Measurements from ENCODE around the gene PPP1R13B. TPM values are rescaled to one million over a fixed set of nuclear protein-coding genes. Genes with fewer than 3 reads are reported as not detected.

The PPP1R13B gene
- total RNA-seq, 2 donors from 2014 or later: 18.2 to 22.6 TPM

- Mint-ChIP-seq H3K27me3 (no peaks in the 10 kb centered on the region), H3K27ac (no peak overlapping the region), H3K4me3 (no peak overlapping the region), H3K4me1 (no peaks in the 10 kb centered on the region), H3K36me3 (ENCODE audit: low read depth) (no peaks in the 10 kb centered on the region)
- no peaks in the 10 kb centered on the region for H3K9me3 ChIP-seq (ENCODE audit: control insufficient read depth, low read length, poor library complexity, severe bottlenecking)
- ATAC-seq (no peak), DNase-seq (no peak)
Measured at GRCh38 chr14:103735439-103735814, 111.9 kb downstream of the PPP1R13B start.

GRCh38 chr14:103735022-103735421 is 112.4 kb downstream of the PPP1R13B start:
- no peak for DNase-seq
- Mint-ChIP-seq H3K27me3 (no peaks in the 10 kb centered on the region), H3K36me3 (ENCODE audit: low read depth) (no peaks in the 10 kb centered on the region), H3K4me3 (no peak overlapping the region), H3K27ac (no peak overlapping the region), H3K4me1 (no peaks in the 10 kb centered on the region)
- no peaks in the 10 kb centered on the region for H3K9me3 ChIP-seq (ENCODE audit: control insufficient read depth, low read length, poor library complexity, severe bottlenecking)
- no peak for ATAC-seq

GRCh38 chr14:103734081-103734888 is 113.1 kb downstream of the PPP1R13B start:
- ATAC-seq: no peak
- Mint-ChIP-seq H3K36me3 (ENCODE audit: low read depth) (no peaks in the 10 kb centered on the region), H3K27ac (no peak overlapping the region), H3K4me1 (no peaks in the 10 kb centered on the region), H3K4me3 (no peak overlapping the region), H3K27me3 (no peaks in the 10 kb centered on the region)
- H3K9me3 ChIP-seq (ENCODE audit: control insufficient read depth, low read length, poor library complexity, severe bottlenecking): no peaks in the 10 kb centered on the region
- DNase-seq: no peak

DNA sequence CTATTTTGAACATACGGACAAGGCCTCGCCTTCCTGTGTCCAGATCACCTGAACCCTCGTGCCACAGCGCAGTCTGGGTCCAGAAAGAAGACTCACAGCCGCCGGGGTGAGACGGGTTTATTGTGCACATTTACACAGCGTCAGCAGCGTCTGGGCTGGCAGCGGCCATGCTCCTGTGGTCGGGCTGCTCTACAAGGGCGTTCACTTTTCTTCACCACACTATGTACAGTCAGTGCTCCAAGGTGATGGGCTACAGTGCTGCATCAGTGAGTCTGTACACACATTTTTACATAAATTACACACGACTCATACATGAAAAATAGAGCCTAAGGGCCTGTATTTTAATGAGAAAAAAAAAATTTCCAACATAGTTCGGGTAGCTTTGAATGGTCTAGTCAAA is 113.7 kb downstream of the PPP1R13B start:
- Mint-ChIP-seq H3K4me1 (no peaks in the 10 kb centered on the region), H3K4me3 (no peak overlapping the region), H3K27ac (no peak overlapping the region), H3K27me3 (no peaks in the 10 kb centered on the region), H3K36me3 (ENCODE audit: low read depth) (no peaks in the 10 kb centered on the region)
- ATAC-seq (no peak), DNase-seq (no peak)
- H3K9me3 ChIP-seq (ENCODE audit: control insufficient read depth, low read length, poor library complexity, severe bottlenecking): no peaks in the 10 kb centered on the region

DNA sequence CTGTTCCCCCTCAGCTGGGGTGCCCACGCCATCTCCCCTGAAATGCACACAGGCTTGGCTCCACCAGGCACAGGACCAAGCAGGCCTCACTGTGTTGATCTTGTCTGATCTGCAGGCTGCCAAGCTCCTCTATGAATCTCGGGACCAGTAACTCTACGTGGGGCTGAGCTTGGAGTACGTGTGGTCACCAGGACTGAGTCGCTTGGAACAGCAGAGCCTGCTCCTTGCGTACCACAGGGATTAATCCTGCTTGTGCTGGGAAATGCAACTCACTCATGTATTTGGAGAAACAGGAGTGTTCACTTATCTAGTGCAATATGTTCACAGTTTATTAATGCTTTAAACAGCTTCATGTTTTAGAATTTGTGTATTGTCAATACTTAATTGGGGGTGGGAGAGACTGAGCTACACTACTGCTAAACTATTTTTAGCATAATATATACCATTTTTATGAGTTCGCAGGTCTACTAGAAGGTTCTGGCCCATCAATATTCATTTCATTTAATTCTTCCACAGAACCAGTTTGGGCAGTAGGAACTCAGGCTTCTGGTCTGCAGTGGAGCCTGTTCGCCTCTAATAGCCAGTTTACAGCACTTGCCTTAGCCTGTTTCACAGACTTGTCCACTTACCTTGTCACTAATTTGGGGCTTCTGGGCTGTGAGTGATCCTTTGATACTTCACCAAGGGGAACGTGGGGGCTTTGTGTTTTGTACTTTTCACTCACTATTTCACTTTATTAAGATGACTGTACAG is 114.3 kb downstream of the PPP1R13B start:
- Mint-ChIP-seq H3K4me3 (no peak overlapping the region), H3K27ac (no peak overlapping the region), H3K4me1 (no peaks in the 10 kb centered on the region), H3K27me3 (no peaks in the 10 kb centered on the region), H3K36me3 (ENCODE audit: low read depth) (no peaks in the 10 kb centered on the region)
- no peak for DNase-seq
- no peak for ATAC-seq
- H3K9me3 ChIP-seq (ENCODE audit: control insufficient read depth, low read length, poor library complexity, severe bottlenecking): no peaks in the 10 kb centered on the region

GRCh38 chr14:103731916-103732867 is 115.2 kb downstream of the PPP1R13B start:
- ATAC-seq (no peak), DNase-seq (no peak)
- H3K9me3 ChIP-seq (ENCODE audit: control insufficient read depth, low read length, poor library complexity, severe bottlenecking): no peaks in the 10 kb centered on the region
- Mint-ChIP-seq H3K27ac (no peak overlapping the region), H3K27me3 (no peaks in the 10 kb centered on the region), H3K4me3 (no peak overlapping the region), H3K4me1 (no peaks in the 10 kb centered on the region), H3K36me3 (ENCODE audit: low read depth) (no peaks in the 10 kb centered on the region)

DNA sequence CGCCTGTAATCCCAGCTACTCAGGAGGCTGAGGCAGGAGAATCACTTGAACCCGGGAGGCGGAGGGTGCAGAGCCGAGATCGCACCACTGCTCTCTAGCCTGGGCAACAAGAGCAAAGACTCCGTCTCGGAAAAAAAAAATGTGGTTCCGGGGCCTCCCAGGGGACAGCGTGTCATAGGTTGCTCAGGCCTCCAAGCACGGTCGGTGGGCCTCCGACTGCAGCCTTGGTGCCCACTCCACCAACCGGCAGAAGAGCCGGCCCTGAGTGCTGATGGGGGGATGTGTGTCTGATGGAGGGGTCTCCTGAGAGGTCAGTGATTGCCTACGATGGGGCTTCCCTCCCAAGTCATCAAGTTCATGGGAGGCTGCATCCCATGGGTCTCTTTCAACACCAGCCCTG is 115.9 kb downstream of the PPP1R13B start:
- no peaks in the 10 kb centered on the region for H3K4me1 Mint-ChIP-seq
- H3K4me3 Mint-ChIP-seq: no peak overlapping the region
- H3K27ac Mint-ChIP-seq: no peak overlapping the region

GRCh38 chr14:103730490-103731035 is 116.8 kb downstream of the PPP1R13B start:
- Mint-ChIP-seq H3K27me3 (no peaks in the 10 kb centered on the region), H3K4me1 (no peaks in the 10 kb centered on the region), H3K27ac (no peak overlapping the region), H3K36me3 (ENCODE audit: low read depth) (no peaks in the 10 kb centered on the region), H3K4me3 (no peak overlapping the region)
- no peaks in the 10 kb centered on the region for H3K9me3 ChIP-seq (ENCODE audit: control insufficient read depth, low read length, poor library complexity, severe bottlenecking)
- DNase-seq (no peak), ATAC-seq (no peak)

More for the DNA sequence above, 115.9 kb downstream of the PPP1R13B start:
- Mint-ChIP-seq H3K36me3 (ENCODE audit: low read depth) (no peaks in the 10 kb centered on the region), H3K27me3 (no peaks in the 10 kb centered on the region)
- ATAC-seq (no peak), DNase-seq (no peak)
- no peaks in the 10 kb centered on the region for H3K9me3 ChIP-seq (ENCODE audit: control insufficient read depth, low read length, poor library complexity, severe bottlenecking)

- no peak overlapping the region for H3K4me3 Mint-ChIP-seq
- H3K4me1 Mint-ChIP-seq: no peaks in the 10 kb centered on the region
- H3K27ac Mint-ChIP-seq: no peak overlapping the region
- H3K36me3 Mint-ChIP-seq (ENCODE audit: low read depth): no peaks in the 10 kb centered on the region
- no peaks in the 10 kb centered on the region for H3K9me3 ChIP-seq (ENCODE audit: control insufficient read depth, low read length, poor library complexity, severe bottlenecking)
- H3K27me3 Mint-ChIP-seq: no peaks in the 10 kb centered on the region
- ATAC-seq (no peak), DNase-seq (no peak)
Measured at GRCh38 chr14:103729496-103730448, 117.6 kb downstream of the PPP1R13B start.

DNA sequence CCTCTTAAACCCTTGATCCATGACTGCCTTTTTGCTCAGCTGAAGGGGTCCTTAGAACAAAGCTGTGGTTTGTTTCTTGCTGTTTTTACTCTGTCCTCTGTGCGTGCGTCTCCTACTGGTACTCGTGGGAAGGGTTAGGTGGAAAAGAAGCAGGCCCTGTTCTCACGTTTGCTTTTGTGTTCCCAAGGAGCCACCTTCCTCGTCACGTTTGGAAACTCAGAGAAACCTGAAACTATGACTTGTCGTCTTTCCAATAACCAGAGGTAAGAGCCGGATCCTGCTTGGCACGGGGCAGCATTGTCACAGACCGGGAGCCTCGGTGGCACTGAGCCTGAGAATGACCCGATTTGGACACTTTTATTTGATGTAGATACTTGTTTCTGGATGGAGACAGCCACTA is 118.7 kb downstream of the PPP1R13B start:
- no peak for DNase-seq
- Mint-ChIP-seq H3K36me3 (ENCODE audit: low read depth) (no peaks in the 10 kb centered on the region), H3K27me3 (no peaks in the 10 kb centered on the region), H3K4me3 (no peak overlapping the region), H3K27ac (no peak overlapping the region), H3K4me1 (no peaks in the 10 kb centered on the region)
- H3K9me3 ChIP-seq (ENCODE audit: control insufficient read depth, low read length, poor library complexity, severe bottlenecking): no peaks in the 10 kb centered on the region
- ATAC-seq: no peak

DNA sequence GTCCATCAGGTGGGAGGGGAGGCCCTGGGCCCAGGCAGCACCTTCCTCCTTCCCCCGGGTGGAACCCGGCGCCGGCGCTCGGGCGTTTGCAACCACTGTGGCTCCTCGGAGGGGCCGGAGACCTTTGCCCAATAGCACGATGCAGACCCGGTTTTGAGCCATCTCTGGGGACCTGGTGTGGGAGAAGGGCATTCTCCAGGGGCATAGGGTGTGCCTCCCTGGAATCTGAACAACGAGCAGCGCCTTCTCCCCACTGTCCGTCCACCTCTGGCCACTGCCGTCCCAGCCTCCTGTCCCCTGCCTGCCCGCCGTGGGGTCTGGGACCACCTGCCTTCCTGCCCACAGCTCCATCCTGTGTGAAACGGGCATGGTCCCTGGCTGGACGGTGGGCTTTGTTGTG is 119.2 kb downstream of the PPP1R13B start:
- no peaks in the 10 kb centered on the region for H3K27me3 Mint-ChIP-seq
- no peaks in the 10 kb centered on the region for H3K9me3 ChIP-seq (ENCODE audit: control insufficient read depth, low read length, poor library complexity, severe bottlenecking)
- DNase-seq: no peak
- no peak overlapping the region for H3K4me3 Mint-ChIP-seq
- no peaks in the 10 kb centered on the region for H3K4me1 Mint-ChIP-seq
- H3K27ac Mint-ChIP-seq: no peak overlapping the region
- no peak for ATAC-seq
- H3K36me3 Mint-ChIP-seq (ENCODE audit: low read depth): no peaks in the 10 kb centered on the region

DNA sequence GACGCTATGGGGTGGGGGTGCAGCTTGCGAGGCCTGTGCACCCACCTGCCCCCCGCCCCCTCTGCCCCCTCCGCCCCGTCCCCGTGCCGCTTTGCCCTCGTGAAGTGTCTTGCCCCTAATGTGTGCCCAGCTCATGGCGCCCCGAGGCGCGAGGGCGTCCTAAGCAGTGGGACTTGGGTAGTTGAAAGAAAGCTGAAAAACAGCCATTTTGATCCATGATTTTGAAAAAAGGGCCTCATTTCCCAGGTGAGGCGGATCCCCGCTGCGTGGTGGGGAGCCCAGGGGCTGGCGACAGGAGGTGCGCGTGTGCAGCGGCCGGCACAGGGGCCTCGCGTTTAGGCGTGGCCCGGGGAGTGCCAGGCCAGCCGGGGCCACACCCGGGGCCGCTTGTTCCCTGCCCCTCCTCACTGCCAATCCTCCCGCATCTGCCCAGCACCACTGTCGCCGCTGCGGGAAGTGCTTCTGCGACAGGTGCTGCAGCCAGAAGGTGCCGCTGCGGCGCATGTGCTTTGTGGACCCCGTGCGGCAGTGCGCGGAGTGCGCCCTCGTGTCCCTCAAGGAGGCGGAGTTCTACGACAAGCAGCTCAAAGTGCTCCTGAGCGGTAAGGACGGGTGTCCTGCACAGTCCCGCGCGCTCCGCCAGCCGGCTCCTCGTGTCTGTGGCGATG is 119.9 kb downstream of the PPP1R13B start:
- no peak overlapping the region for H3K4me3 Mint-ChIP-seq
- DNase-seq (no peak), ATAC-seq (no peak)
- H3K36me3 Mint-ChIP-seq (ENCODE audit: low read depth): no peaks in the 10 kb centered on the region
- no peaks in the 10 kb centered on the region for H3K9me3 ChIP-seq (ENCODE audit: control insufficient read depth, low read length, poor library complexity, severe bottlenecking)
- no peaks in the 10 kb centered on the region for H3K27me3 Mint-ChIP-seq
- no peak overlapping the region for H3K27ac Mint-ChIP-seq
- no peaks in the 10 kb centered on the region for H3K4me1 Mint-ChIP-seq
